Esophagus muscularis mucosa (tissue), 4 donors: ENCODE data around the gene TSPAN16.

Experiments used
- EP300 ChIP-seq: sonication (generic); formaldehyde crosslinking; IDR thresholded peaks from one replicate; pipeline ENCODE4 v1.6.1; 2017; ENCODE audit warnings: antibody characterized with exemption
- POLR2A ChIP-seq: fragments of 450-650 bp; IDR thresholded peaks from one replicate; pipeline ENCODE4 v1.6.1; 2017; ENCODE audit warnings: antibody characterized with exemption, moderate library complexity, mild to moderate bottlenecking, low read depth
- POLR2AphosphoS5 ChIP-seq, 2 donors: sonication (generic); formaldehyde crosslinking; IDR thresholded peaks; one replicate each; pipeline ENCODE4 v1.6.1; 2017; ENCODE audit warnings: antibody characterized with exemption in 2 of 2
- TF ChIP-seq, protein P1 (sequence below), 3 experiments: fragments of 200-600 bp in 2 of 3; fragments of 450-650 bp in 1 of 3; sonication (generic) in 2 of 3; IDR thresholded peaks; one replicate each; pipeline ENCODE4 v1.5.1; 2017 to 2019; ENCODE audit warnings: antibody characterized with exemption in 3 of 3, mild to moderate bottlenecking in 2 of 3, moderate library complexity in 1 of 3

DNA sequence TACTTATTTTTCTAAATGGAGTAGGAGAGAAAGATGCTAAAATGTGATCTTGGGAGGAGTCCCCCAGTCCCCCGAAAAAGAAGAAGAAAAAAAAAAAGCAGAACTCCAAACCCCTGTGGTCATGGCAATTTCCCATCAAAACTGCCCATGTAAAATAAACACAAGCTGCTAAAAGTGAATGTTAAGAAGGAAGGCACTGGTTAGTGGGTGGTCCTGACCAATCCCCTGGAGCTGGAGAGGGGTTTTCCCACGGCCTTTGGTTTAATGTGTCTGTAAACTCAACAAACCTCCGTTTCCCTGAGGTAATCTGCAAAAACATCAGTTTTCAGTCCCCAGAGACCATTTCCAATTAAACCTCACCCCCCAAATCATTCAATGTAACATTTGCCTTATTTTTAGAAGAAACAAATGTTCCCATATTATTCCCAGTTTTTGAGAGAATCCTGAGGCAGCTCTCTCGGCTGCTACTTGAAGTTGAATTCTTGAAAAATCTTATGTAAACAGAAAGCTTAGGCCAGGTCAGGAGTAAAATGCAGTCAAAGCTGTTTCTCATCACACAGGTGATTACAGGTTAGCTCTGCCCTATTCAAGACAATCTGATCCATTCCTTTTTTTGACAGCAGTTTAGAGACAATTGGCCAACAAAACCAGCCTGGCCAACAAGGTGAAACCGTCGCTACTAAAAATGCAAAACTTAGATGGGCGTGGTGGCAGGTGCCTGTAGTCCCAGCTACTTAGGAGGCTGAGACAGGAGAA is 26.5 kb downstream of the TSPAN16 start:
- TF ChIP-seq, protein P1, sequence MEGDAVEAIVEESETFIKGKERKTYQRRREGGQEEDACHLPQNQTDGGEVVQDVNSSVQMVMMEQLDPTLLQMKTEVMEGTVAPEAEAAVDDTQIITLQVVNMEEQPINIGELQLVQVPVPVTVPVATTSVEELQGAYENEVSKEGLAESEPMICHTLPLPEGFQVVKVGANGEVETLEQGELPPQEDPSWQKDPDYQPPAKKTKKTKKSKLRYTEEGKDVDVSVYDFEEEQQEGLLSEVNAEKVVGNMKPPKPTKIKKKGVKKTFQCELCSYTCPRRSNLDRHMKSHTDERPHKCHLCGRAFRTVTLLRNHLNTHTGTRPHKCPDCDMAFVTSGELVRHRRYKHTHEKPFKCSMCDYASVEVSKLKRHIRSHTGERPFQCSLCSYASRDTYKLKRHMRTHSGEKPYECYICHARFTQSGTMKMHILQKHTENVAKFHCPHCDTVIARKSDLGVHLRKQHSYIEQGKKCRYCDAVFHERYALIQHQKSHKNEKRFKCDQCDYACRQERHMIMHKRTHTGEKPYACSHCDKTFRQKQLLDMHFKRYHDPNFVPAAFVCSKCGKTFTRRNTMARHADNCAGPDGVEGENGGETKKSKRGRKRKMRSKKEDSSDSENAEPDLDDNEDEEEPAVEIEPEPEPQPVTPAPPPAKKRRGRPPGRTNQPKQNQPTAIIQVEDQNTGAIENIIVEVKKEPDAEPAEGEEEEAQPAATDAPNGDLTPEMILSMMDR (IDR thresholded peaks at IDR 0.05), result no peak
- TF ChIP-seq POLR2AphosphoS5 (IDR thresholded peaks at IDR 0.05) (no peak), EP300 (no peak), POLR2A (no peak)
